T47D (cell line): ENCODE measurements around the gene PHYHD1.

Source experiments
- DNase-seq, 2 experiments: peaks; one replicate each; pipeline versions ENCODE4 v3.0.0 to v3.0.0-alpha.2; 2011 to 2012; ENCODE audit warnings: low read depth in 1 of 2, low spot score in 1 of 2
- JUND ChIP-seq: IDR thresholded peaks from 2 replicates; pipeline ENCODE4 v1.6.1; 2012; ENCODE audit warnings: low read depth
- in situ Hi-C: cut with HindIII; loops from 2 replicates; pipeline ENCODE4 v1.10.0; 2016; ENCODE audit warnings: low sequenced_read_pairs, low pct_unique_long_range_greater_than_20kb

The PHYHD1 gene

GRCh38 chr9:128920381-128921058 is at the start of gene PHYHD1:
Gene PHYHD1, plus strand, starts transcription at chr9:128920982. Its CDS starts 1,342 bp downstream, at chr9:128922324.
- in situ Hi-C loops, result no loop called here
- TF ChIP-seq JUND, result no peak
- no peak for DNase-seq

- DNase-seq, result no peak
- no peak for TF ChIP-seq JUND
- in situ Hi-C loops, result no loop called here
Measured at GRCh38 chr9:128877852-128878251, 42.9 kb upstream of the PHYHD1 start.

GRCh38 chr9:128881884-128882676 is 38.7 kb upstream of the PHYHD1 start, which contains the start of the genes KYAT1 and LRRC8A:
Gene KYAT1, minus strand, starts transcription at chr9:128881950. Its CDS starts 36,545 bp downstream, at chr9:128845405.
Gene LRRC8A, plus strand, starts transcription at chr9:128882133. Its CDS starts 25,032 bp downstream, at chr9:128907165.
- TF ChIP-seq JUND, result no peak; the same call in 1 of the 2 replicates
- peak; percentile 97 to 99 for DNase-seq
- in situ Hi-C loops, result no loop called here

- DNase-seq, result no peak
- no peak for TF ChIP-seq JUND
- in situ Hi-C loops, result no loop called here
Measured at GRCh38 chr9:128882677-128883603, 37.8 kb upstream of the PHYHD1 start.

GRCh38 chr9:128884164-128884563 is 36.6 kb upstream of the PHYHD1 start:
- no peak for DNase-seq
- TF ChIP-seq JUND, result no peak
- in situ Hi-C loops, result no loop called here

- DNase-seq, result no peak
- in situ Hi-C loops, result no loop called here
- no peak for TF ChIP-seq JUND
Measured at GRCh38 chr9:128885376-128885775, 35.4 kb upstream of the PHYHD1 start.

GRCh38 chr9:128885798-128886197 is 35.0 kb upstream of the PHYHD1 start:
- TF ChIP-seq JUND, result no peak
- DNase-seq, result no peak
- in situ Hi-C loops, result no loop called here

GRCh38 chr9:128886211-128886891 is 34.4 kb upstream of the PHYHD1 start:
- in situ Hi-C loops, result no loop called here

GRCh38 chr9:128887049-128887448 is 33.7 kb upstream of the PHYHD1 start:
- TF ChIP-seq JUND, result no peak

More at GRCh38 chr9:128886211-128886891, 34.4 kb upstream of the PHYHD1 start:
- no peak for DNase-seq
- TF ChIP-seq JUND, result no peak

GRCh38 chr9:128887914-128888350 is 32.9 kb upstream of the PHYHD1 start:
- in situ Hi-C loops, result no loop called here
- DNase-seq, result no peak
- no peak for TF ChIP-seq JUND

More at GRCh38 chr9:128887049-128887448, 33.7 kb upstream of the PHYHD1 start:
- in situ Hi-C loops, result no loop called here
- DNase-seq, result no peak

GRCh38 chr9:128891321-128892220 is 29.2 kb upstream of the PHYHD1 start:
- DNase-seq, result no peak
- in situ Hi-C loops, result no loop called here

More at GRCh38 chr9:128891321-128892220, 29.2 kb upstream of the PHYHD1 start:
- no peak for TF ChIP-seq JUND
